HG03103 (cell line): ENCODE results near the gene ATP8A1.
"Not testable (repeated sequence)": the region's sequence is repeated elsewhere in the genome, so short reads cannot be mapped to it uniquely, and the experiment has no call there.

Experiments used
- ATAC-seq: cut with Tn5 transposase; IDR thresholded peaks from one replicate; pipeline ENCODE4 v1.9.1; 2021; ENCODE audit warnings: low read depth; ENCODE audit not compliant: unreplicated experiment

ATP8A1 gene

DNA sequence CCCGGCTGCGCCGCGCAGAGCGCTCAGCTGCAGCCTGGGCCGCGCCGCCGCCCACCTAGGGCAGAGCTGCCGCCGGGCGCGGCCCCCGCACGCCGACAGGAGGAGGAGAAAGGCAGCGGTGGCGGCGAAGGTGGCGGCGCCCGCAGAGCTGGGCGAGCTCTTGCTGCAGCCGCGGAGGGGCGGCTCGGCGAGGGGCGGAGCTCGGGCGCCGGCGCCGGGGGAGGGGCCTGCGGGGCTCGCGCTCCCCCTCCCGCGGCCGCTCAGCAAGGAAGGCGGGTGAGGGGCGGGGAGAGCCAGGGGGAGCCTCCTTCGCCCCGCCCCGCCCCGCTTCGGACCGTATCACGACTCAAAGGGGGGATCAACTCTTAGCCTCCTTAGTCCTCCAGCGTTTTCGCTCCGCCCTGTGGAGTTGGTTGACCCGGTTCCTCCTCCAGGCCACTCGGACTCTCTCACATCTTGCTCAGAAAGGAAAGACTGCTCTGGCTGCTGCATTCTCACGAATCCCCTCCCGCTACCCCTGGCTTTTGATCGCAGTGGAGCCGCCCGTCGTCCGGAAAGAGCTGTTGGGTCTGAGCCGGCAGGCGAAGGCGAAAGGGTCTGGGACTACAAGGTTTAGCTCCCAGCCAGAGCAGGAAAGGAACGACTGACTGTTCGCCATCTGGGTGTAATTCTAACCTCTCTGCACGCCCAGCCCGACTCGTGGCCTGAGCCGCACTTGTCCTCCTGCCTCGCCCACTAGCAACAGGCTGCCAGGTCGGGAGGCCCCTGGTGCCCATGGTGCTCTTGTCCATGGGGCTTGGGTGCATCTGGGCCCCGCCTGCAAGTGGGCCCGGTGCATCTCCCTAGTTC, at the start of gene ATP8A1:
ATP8A1 (minus strand) TSS at position 162 of the 849 bp plus-strand sequence. CDS start 232 bp downstream, outside the sequence.
- ATAC-seq: peak; percentile 62

DNA sequence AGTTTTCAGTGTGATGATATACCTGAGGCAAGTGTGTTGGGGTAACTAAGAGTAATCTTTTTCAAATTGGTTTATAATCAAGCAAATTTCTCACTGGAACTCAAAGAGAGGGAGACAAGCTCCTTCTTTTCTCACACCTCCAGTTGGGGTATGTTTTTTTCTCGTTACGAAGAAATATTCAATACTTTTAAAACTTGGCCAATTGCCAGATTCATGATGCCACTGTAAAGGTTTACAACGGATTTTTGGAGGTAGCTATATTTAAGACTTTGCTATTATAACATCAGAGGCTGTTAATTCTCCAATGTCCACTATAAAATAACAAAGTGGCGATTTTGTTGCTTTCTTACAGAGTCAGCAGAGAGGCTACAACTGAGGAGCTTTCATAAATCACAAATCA, 49.2 kb upstream of the ATP8A1 start:
- no peak for ATAC-seq

DNA sequence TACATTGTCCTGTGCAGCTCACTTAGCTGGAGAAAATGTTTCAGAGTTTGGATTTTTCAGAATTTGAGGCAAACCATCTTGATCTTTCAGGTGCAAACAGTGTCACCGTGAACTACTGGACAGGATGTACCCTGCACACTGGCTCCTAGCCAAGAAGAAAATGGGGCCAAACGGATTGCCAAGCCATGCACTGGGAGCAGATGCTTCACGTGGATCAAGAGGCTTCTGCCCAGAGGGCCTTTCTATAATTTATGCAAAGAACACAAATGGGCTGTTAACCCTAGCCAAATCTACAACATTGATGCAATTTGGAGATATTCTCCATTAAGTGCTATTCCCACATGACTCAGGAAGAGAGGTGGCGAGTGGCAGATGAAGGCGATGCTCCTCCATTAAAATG, 46.9 kb upstream of the ATP8A1 start:
- ATAC-seq: no peak

DNA sequence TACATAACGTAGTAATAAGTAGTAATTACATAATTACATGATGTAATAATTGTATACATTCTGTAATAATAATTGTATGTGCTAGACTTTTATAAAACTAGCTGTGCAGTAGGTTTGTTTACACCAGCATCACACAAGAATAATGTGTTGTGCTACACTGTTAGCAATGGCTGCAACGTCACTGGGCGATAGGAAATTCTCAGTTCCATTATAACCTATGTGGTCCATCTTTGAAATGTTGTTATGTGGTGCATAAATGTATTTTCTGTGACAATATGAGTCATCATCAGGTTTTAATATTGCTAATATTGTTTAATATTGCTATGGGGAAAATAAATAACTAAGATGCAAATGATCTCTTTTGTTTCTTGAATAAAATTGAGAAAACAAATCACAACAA, 46.0 kb upstream of the ATP8A1 start:
- ATAC-seq: no peak

DNA sequence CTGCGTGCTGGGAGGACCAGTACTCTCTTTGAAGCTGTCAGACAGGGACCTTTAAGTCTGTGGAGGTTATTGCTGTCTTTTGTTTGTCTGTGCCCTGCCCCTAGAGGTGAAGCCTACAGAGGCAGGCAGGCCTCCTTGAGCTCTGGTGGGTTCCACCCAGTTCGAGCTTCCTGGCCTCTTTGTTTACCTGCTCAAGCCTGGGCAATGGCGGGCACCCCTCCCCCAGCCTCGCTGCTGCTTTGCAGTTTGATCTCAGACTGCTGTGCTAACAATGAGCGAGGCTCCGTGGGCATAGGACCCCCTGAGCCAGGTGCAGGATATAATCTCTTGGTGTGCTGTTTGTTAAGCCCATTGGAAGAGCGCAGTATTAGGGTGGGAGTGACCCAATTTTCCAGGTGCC, 44.9 kb upstream of the ATP8A1 start:
- not testable (repeated sequence) for ATAC-seq

DNA sequence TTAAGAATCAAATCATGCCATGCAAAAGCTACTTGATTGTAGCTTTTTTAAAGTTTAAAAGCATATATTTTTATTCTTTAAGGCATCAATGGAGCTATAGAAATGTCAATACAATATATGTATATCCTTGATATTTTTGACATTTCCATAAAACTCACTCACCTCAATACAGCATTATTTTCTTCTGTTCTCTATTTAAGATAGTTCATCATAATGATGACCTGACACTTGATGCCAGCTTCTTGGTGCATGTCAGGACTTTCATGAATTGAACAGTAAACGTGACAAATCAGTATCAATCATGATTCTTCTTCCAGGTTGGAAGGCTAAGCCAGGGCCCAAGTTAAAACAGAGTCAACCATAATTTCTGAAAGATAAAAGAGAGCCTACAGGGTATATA, 33.6 kb upstream of the ATP8A1 start:
- no peak for ATAC-seq

DNA sequence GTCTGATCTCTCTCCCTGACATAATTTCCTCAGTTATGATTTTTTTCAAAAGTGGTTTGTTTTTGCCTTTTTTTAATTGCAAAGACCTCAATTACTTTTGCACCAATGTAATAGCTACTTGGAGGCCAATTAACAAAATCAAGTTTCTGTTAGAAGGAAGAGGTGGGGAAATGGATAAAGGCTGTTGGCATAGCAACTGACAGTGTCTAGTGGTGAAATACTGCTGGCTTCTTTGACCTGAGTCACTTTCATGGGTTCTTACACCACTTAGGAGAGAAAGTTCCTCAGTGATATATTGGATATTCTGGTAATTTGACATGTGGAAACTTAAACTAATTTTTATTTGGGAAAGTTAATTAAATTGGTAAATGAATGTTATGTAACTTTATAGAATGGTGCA, 26.5 kb upstream of the ATP8A1 start:
- ATAC-seq: no peak

DNA sequence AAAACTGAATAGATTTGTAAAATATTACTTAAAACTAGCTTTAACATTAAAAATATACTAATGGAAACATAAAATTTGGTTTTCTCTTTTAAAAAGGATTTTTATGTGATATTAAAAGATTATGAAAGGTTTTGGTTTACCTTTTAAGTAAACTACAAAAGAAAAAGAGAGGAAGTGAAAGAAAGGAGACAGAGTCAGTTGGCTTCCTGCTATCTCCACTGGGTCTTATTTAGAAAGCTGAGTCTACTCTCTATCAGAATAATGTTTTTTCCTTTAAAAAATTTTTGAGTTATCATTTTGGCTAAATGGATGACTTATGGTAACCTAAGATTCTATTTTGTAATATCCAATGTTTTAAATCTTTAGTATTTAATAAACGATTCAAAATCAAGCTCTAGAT, 21.6 kb upstream of the ATP8A1 start:
- no peak for ATAC-seq

DNA sequence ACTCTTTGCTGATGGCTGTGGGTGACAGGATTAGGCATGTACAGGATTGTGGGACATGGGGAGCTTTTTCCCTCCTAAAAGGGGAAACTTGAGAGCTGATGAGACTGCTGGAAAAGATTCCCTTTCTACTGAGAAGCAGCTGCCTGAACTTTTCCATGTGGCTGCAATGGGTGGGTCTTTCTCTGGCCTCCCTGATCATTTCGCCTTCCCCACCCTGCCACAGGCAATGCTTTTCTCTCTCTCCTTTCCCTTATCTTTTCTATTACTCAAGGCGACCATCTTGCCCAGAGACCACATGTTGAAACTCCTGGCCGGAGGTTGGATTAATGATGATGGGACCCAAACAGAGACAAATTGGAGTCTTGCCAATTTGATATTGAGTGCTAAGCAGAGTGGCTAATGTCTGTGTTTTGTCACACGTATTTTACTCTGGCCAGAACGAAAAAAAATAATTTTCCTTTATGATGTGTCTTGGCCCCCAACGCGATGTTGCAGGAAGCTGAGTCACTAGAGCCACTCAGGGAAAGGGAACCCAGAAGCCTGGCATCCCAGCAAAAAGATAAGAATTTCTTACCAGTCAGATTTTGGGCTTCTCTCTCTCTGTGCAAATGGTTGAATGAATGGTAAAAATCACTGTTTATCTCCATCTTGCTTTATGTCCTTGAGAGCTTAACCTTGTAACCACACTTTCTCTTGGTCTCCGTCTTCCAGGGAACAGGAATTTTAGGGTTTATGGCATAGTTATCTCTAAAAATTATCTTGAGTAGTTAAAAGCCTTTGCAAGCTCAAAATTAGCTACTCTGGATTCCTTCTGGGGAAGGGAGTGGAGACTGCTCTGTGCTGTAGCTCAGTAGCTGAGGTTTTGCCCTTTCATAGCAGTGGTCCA, 19.4 kb upstream of the ATP8A1 start:
- ATAC-seq: no peak

DNA sequence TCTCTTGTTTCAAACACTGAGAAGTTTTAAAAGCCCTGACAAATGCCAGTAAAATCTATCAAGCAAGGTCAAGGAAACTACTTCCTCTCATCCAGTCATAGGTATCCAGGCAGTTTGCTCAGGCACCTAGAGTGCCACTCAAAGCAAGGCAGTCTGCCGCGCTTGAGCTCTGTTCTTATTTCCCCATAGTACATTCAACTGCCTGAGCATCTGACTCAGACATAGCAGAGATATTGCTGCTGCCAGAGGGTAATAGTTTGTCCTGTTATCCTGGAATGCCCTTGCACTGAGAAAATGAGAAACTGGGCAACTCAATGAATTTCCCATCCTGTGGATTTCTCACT, 16.1 kb upstream of the ATP8A1 start:
- ATAC-seq: no peak

DNA sequence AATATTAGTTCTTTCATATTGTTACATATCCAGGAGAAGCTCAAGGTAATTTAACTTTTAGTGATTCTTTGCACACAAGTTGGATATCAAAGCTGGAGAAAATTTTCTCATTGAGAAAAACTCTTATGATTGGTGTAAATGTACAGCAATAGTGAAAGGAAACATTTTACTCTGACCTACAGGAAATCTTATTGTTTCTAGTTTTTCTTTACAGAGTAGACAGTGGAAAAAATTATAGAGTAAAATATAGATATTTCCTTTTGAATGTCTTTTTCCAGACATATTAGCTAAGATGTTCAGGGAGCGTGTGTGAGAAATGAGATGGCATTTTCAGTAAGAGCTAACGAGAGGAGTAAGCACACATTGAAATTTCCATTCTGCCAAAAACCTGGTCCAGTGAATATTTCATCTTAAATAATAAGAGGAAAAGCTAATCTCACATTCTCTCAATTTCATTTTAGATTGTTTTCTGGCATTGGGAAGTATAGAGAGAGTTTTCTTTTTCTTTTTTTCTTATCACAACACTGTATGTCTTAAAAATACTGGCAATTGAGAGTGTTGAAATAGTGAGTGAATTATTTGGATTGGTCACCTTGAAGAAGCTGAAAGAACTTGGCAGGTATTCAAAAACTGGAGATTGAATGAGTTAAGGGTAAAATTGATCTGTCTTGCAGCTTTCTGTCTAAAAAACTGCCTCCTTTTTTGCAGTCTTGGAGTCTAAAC, 15.6 kb upstream of the ATP8A1 start:
- ATAC-seq: no peak

DNA sequence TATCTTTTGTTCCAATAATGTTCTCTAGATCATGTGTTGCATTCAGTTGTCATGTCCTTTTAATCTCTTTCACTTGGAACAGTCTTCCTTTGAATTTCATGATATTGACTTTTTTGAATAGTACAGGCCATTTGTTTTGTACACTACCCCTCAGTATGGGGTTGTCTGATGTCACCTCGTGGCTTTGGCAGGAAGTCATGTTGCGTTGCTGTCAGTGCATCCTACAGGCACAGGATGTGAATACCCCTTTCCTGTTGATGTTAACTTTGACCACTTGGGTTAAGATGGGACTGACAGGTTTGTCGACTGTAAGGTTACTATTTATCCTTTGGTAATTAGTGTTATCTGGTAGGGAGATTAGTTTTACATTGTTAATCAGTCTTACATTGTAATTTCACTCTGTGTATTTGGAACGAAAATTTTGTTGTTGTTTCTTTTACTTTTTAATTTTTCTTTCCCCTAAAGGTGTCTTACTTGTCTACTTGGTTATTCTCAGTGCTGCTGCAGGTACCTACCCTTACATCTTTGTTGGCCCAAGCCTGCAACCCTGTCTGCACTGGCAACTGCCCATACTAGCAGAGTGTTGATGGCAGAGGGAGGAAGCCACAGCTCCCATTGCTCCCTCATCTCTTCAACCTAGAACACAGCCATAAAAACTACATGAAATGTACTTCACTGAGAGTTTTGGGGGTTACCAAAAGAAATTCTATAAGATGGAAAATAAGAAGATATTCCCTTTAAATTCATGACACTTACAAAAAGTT, 14.7 kb upstream of the ATP8A1 start:
- no peak for ATAC-seq

DNA sequence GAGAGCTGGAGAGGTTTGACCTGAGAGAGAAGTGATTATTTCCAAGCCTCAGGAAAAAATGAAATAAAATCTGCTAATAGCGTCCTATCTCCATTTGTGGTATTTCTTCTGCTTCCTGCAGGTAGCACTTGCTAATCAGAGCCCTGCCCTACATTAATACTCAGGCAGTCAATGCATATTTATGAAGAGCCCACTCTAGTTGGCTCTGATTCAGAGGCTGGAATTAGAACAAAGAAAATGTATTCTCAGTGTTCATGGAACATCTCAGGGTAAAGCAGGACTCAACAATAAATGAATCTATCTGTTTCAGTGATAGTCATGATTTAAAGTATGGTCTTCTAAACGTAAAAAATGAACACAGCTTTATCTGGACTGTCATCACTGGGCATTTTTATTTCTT, 1.4 kb upstream of the ATP8A1 start:
- ATAC-seq: no peak

DNA sequence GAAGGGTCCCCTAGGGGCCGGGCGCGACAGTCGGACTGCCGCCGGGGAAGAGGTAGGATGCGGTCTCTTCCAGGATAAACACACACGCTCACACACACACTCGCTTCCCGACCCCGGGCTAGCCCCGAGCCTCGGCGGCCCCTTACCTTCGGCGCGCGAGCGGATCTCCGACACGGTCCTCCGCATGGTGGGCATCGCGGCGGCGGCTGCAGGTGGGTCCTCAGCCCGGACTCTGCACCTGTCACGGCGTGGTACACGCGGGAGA, 294 bp downstream of the ATP8A1 start:
- no peak for ATAC-seq

DNA sequence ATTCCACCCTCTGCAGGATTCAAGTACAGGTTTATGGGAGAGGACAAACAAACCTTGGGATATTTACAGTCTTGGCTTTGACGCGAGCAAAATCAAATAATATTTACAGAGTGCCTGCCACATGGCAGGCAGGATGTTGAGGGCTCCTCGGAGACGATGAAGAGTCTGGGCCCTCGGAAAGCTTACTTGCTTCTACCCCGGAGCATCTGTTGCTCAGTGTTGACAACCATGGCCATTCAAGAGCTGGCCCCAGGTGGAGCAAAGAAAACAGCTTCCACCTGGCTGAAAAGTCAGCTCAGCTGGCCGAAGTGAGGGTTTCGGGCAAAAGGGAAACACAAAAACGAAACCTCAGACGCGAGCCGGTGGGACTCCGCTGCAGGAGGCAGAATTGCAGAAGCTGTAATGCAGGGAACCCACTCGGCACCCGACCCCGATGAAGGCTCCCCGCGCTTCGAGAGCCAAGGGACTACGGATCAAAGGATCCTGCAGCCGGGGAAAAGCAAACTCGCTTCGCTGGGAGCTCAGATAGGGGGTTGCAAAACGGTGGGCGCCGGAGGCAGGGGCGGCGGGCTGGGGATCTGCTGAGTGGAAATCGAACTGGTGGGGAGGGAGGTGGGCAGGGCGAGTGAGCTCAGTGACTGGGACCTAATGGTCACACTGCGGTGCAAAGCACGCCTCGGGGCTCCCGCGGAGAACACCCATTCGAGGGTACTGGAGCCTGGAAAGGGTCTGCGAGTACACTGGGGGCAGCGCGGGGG, 805 bp downstream of the ATP8A1 start:
- ATAC-seq: peak; percentile 18

DNA sequence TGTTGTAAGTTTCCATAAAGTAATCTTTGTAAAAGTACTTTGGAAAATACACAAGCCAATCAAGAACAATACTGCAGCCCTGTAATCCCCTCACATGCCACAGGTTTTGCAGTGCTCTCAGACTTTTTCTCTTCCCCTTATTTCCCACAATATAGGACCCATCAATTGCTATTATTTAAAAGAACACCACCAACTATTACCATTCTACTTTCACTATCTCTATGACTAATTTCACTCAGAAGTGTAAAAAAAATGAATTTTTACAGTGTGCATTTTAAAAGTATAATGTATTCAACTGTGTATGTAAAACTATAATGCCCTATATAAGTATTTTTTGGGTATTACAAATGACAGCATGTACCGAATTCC, 1.7 kb downstream of the ATP8A1 start:
- ATAC-seq: no peak

DNA sequence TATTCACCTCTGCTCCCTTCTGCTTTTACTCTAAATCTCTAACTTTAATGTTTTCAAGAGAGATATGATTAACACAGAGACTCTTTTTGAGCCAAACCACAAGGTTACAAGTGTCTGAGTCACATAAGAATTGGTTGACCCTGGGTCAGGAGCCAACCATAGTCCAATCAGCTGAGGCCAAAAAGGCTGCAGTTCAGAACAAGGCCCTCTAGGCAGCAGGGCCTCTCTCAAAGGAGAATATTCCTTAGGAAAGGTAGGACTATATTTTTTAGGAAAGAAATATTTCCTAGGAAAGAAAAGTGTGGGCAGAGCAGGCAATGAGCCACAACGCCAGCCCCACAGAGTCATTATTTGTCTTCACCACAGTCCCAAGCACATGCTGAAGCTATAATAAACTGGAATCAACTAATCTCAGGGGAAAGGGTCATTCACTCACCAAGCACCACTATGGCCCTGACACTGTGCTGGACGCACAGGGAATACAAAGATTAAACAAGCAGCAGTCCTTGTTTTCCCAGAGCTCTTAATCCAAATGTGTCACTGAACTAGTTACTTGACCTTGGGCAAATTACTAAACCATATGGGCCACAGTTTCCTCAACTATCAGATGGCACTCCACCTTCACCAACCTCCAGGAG, 2.2 kb downstream of the ATP8A1 start:
- no peak for ATAC-seq

DNA sequence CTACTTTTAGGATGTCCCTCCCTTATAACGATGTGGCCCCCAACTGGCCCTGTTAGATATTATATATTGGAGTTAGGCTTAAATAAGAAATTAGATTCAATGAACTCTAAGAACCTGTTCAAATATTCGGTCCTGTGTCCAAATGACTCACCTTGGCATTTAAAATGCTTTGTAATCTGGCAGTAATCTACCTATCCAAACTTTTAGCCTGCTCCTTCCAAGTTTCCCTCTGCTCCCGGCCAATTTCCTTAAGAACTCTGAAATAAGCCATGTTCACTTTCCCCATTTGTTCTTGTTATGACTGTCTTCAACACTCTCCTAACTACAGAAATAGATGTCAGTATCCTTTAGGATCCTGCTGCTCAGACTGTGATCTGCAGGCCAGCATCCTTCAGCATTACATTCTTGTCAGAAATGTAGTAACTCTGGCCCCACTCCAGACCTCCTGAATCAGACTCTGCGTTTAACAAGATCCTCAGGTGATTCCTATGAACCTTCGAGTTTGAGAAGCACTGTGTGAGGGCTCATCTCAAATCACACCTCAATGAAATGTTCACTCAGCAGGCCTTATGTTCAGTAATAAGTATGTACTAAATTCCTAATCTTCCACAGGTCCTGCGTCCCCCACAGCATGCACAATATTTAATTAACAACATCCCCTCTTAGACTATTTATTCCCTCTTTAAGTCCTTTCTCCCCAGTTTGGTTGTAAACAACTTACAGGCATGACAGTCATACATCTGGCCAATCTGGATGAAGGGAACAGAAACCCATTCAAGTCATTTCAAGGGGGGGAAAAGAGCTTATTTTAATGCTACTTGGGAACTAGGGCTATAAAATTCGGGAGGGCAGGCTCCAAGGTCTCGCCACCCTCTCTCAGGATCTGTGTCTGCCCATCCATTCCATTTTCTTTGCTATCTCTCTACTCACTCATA, 3.0 kb downstream of the ATP8A1 start:
- no peak for ATAC-seq
